ENCODE results near the gene YIPF1. TPM values are rescaled to one million over a fixed set of nuclear protein-coding genes. Genes with fewer than 3 reads are reported as not detected.
A peak's percentile ranks its signal among the peaks of the same experiment; 100 is the strongest.

The YIPF1 gene
- total RNA-seq, 1 donor from 2014 or later: 39.3 TPM

GRCh38 chr1:53919675-53920066 is 30.1 kb upstream of the YIPF1 start:
- Mint-ChIP-seq H3K9me3 (ENCODE audit: unreplicated experiment) (no peaks in the 10 kb centered on the region), H3K27me3 (ENCODE audit: unreplicated experiment) (no peaks in the 10 kb centered on the region), H3K36me3 (ENCODE audit: unreplicated experiment) (no peaks in the 10 kb centered on the region), H3K27ac (ENCODE audit: unreplicated experiment) (no peak overlapping the region), H3K4me3 (ENCODE audit: unreplicated experiment) (no peak overlapping the region), H3K4me1 (ENCODE audit: low read depth, unreplicated experiment) (no peaks in the 10 kb centered on the region)
- DNase-seq: no peak
- no peak for TF ChIP-seq CTCF (IDR thresholded peaks at IDR 0.05; ENCODE audit: partially characterized antibody, unreplicated experiment)

GRCh38 chr1:53918343-53918742 is 28.7 kb upstream of the YIPF1 start:
- no peaks in the 10 kb centered on the region for H3K36me3 Mint-ChIP-seq (ENCODE audit: unreplicated experiment)
- peaks cover 8% of the 10 kb centered on the region for H3K4me1 Mint-ChIP-seq (ENCODE audit: low read depth, unreplicated experiment)
- TF ChIP-seq CTCF (IDR thresholded peaks at IDR 0.05; ENCODE audit: partially characterized antibody, unreplicated experiment): no peak
- H3K4me3 Mint-ChIP-seq (ENCODE audit: unreplicated experiment): no peak overlapping the region
- H3K27ac Mint-ChIP-seq (ENCODE audit: unreplicated experiment): no peak overlapping the region
- no peaks in the 10 kb centered on the region for H3K27me3 Mint-ChIP-seq (ENCODE audit: unreplicated experiment)
- H3K9me3 Mint-ChIP-seq (ENCODE audit: unreplicated experiment): no peaks in the 10 kb centered on the region
- DNase-seq: no peak

- H3K4me1 Mint-ChIP-seq (ENCODE audit: low read depth, unreplicated experiment): peaks cover 15% of the 10 kb centered on the region
- H3K27ac Mint-ChIP-seq (ENCODE audit: unreplicated experiment): peak overlapping the region; percentile 84
- H3K4me3 Mint-ChIP-seq (ENCODE audit: unreplicated experiment): peak overlapping the region; percentile 46
- TF ChIP-seq CTCF (IDR thresholded peaks at IDR 0.05; ENCODE audit: partially characterized antibody, unreplicated experiment): no peak
- no peaks in the 10 kb centered on the region for H3K36me3 Mint-ChIP-seq (ENCODE audit: unreplicated experiment)
- H3K27me3 Mint-ChIP-seq (ENCODE audit: unreplicated experiment): peaks cover 2% of the 10 kb centered on the region
- no peak for DNase-seq
- no peaks in the 10 kb centered on the region for H3K9me3 Mint-ChIP-seq (ENCODE audit: unreplicated experiment)
Measured at GRCh38 chr1:53913352-53914033, 23.9 kb upstream of the YIPF1 start.

- no peaks in the 10 kb centered on the region for H3K36me3 Mint-ChIP-seq (ENCODE audit: unreplicated experiment)
- TF ChIP-seq CTCF (IDR thresholded peaks at IDR 0.05; ENCODE audit: partially characterized antibody, unreplicated experiment): no peak
- no peak for DNase-seq
- H3K9me3 Mint-ChIP-seq (ENCODE audit: unreplicated experiment): no peaks in the 10 kb centered on the region
- peaks cover 15% of the 10 kb centered on the region for H3K4me1 Mint-ChIP-seq (ENCODE audit: low read depth, unreplicated experiment)
- peaks cover 2% of the 10 kb centered on the region for H3K27me3 Mint-ChIP-seq (ENCODE audit: unreplicated experiment)
- H3K27ac Mint-ChIP-seq (ENCODE audit: unreplicated experiment): no peak overlapping the region
- no peak overlapping the region for H3K4me3 Mint-ChIP-seq (ENCODE audit: unreplicated experiment)
Measured at GRCh38 chr1:53911442-53911841, 21.8 kb upstream of the YIPF1 start.

- H3K27ac Mint-ChIP-seq (ENCODE audit: unreplicated experiment): no peak overlapping the region
- peaks cover 2% of the 10 kb centered on the region for H3K27me3 Mint-ChIP-seq (ENCODE audit: unreplicated experiment)
- no peak overlapping the region for H3K4me3 Mint-ChIP-seq (ENCODE audit: unreplicated experiment)
- no peaks in the 10 kb centered on the region for H3K9me3 Mint-ChIP-seq (ENCODE audit: unreplicated experiment)
- no peaks in the 10 kb centered on the region for H3K36me3 Mint-ChIP-seq (ENCODE audit: unreplicated experiment)
- no peak for TF ChIP-seq CTCF (IDR thresholded peaks at IDR 0.05; ENCODE audit: partially characterized antibody, unreplicated experiment)
- peaks cover 15% of the 10 kb centered on the region for H3K4me1 Mint-ChIP-seq (ENCODE audit: low read depth, unreplicated experiment)
- no peak for DNase-seq
Measured at GRCh38 chr1:53909946-53910345, 20.3 kb upstream of the YIPF1 start.

Data from glutamatergic neuron (in vitro differentiated cells).